Lower lobe of right lung (tissue), 2 donors: ENCODE results near the gene CYB5B. TPM values are rescaled to one million over a fixed set of nuclear protein-coding genes. Genes with fewer than 3 reads are reported as not detected.

Experiments used
- ATAC-seq, 2 donors: fragments of 200-7000 bp; cut with Tn5 transposase; one replicate each; pipeline ENCODE4 v1.9.1; 2020 to 2022; ENCODE audit warnings: mild to moderate bottlenecking in 2 of 2, moderate library complexity in 2 of 2
- DNase-seq: peaks from one replicate; pipeline ENCODE4 v3.0.0-alpha.2; 2020
- H3K27ac ChIP-seq: fragments of 200-600 bp; one replicate; pipeline ENCODE4 v1.8.0; 2022
- H3K27me3 ChIP-seq: fragments of 200-600 bp; one replicate; pipeline ENCODE4 v1.8.0; 2022; ENCODE audit warnings: low read depth
- H3K36me3 ChIP-seq: fragments of 200-600 bp; one replicate; pipeline ENCODE4 v1.8.0; 2022; ENCODE audit warnings: mild to moderate bottlenecking
- H3K4me1 ChIP-seq: fragments of 200-600 bp; one replicate; pipeline ENCODE4 v1.8.0; 2022
- H3K4me3 ChIP-seq: fragments of 200-600 bp; one replicate; pipeline ENCODE4 v1.8.0; 2022; ENCODE audit warnings: mild to moderate bottlenecking
- H3K9me3 ChIP-seq: fragments of 200-600 bp; one replicate; pipeline ENCODE4 v1.8.0; 2022
- intact Hi-C: fragments of 100-400 bp; cut with DNase I; formaldehyde crosslinking; loops from one replicate; pipeline ENCODE4 v1.11.0; 2022
- total RNA-seq: library from RNA; stranded (reverse); fragmentation: NEBNext Ultra II Directional; extraction: Animal tissue kit (Norgen Biotek cat#: 25700); gene quantifications from one replicate; pipeline ENCODE4 v1.2.1, GENCODE V29; 2021
- TF ChIP-seq, protein P1 (sequence below): fragments of 200-600 bp; IDR thresholded peaks from one replicate; pipeline ENCODE4 v1.8.0; 2022; ENCODE audit warnings: antibody characterized with exemption, mild to moderate bottlenecking
- donor health status: DM: no; HTN: yes; CAD: no; lungs with severe emphysema.

Gene CYB5B
- total RNA-seq, 1 donor from 2014 or later = 78.2 TPM

DNA sequence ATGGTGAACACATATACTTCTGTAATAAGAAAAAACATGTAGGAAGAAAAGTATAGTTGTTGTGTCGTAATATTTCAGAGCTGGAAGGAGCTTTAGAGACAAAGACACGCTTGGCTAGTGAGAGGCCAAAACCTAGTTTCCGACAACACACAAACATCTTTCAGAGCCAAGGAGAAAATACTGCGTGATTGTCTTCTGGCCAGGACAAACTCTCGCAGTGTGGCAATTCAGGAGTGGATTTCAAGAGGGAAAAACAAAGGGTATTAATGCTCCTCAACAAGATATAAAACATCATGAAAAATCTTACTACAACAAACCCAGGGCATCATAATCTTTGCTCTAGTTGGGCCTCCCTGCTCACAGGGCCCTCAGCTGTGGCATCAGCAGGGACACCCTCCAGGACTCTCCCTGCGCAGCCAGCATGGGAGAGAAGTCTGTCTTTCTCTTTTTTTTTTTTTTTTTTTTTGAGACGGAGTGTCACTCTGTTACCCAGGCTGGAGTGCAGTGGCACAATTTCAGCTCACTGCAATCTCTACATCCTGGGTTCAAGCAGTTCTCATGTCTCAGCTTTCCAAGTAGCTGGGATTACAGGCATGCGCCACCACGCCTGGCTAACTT, 66.4 kb downstream of the CYB5B start:
- TF ChIP-seq, protein P1, sequence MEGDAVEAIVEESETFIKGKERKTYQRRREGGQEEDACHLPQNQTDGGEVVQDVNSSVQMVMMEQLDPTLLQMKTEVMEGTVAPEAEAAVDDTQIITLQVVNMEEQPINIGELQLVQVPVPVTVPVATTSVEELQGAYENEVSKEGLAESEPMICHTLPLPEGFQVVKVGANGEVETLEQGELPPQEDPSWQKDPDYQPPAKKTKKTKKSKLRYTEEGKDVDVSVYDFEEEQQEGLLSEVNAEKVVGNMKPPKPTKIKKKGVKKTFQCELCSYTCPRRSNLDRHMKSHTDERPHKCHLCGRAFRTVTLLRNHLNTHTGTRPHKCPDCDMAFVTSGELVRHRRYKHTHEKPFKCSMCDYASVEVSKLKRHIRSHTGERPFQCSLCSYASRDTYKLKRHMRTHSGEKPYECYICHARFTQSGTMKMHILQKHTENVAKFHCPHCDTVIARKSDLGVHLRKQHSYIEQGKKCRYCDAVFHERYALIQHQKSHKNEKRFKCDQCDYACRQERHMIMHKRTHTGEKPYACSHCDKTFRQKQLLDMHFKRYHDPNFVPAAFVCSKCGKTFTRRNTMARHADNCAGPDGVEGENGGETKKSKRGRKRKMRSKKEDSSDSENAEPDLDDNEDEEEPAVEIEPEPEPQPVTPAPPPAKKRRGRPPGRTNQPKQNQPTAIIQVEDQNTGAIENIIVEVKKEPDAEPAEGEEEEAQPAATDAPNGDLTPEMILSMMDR = no peak
- Histone ChIP-seq H3K4me1 (no peaks in the 10 kb centered on the region), H3K9me3 (no peaks in the 10 kb centered on the region), H3K27ac (no peak overlapping the region), H3K4me3 (no peak overlapping the region), H3K27me3 (no peaks in the 10 kb centered on the region), H3K36me3 (no peaks in the 10 kb centered on the region)
- intact Hi-C loops = no loop called here
- no peak for ATAC-seq
- DNase-seq = no peak

DNA sequence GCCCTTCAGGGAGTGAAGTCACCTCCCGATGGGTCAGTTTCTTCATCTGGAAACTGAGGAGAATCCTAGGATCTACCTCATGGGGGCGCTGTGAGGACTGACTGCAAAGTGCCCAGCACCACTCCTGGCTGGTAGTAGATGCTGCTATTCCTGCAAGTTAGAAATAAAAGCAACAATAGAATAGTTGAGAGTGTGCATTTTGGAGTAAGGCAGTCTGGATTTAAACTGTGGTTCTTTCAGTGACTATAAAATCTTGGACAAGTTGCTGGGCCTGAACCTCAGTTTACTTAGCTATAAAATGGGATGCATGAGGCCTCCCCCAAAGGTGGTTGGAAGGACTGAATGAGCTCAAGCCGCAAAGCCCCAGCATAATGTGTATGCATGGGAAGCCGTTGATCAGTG, 70.6 kb downstream of the CYB5B start:
- TF ChIP-seq, protein P1 = peak; percentile 34
- H3K4me3 ChIP-seq = no peak overlapping the region
- H3K27me3 ChIP-seq = no peaks in the 10 kb centered on the region
- H3K4me1 ChIP-seq = no peaks in the 10 kb centered on the region
- intact Hi-C loops = no loop called here
- DNase-seq (no peak), ATAC-seq (peak; percentile 74 to 81)
- H3K27ac ChIP-seq = no peak overlapping the region
- H3K9me3 ChIP-seq = no peaks in the 10 kb centered on the region
- no peaks in the 10 kb centered on the region for H3K36me3 ChIP-seq

DNA sequence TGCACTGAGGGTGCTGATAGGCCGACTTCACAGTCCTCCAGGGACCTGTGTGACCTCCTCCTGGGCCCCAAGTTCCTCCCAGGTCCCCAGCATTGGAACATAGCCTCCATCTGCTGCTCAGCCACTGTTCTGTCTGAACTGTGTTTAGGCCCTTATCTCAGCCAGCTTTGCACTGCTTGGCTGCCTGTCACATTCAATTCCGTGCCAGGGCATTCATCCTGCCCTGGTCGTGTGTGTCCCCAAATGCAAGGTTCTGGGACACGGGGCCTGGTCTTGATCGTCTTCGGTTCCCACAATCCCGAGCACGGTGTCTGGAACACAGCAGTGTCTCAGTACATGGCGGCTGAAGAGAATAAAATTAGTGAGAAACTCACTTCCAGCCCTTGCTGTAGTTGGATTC, 71.4 kb downstream of the CYB5B start:
- H3K4me3 ChIP-seq = no peak overlapping the region
- no peaks in the 10 kb centered on the region for H3K4me1 ChIP-seq
- no peaks in the 10 kb centered on the region for H3K27me3 ChIP-seq
- H3K27ac ChIP-seq = no peak overlapping the region
- H3K9me3 ChIP-seq = no peaks in the 10 kb centered on the region
- intact Hi-C loops = no loop called here
- no peak for ATAC-seq
- DNase-seq = no peak
- TF ChIP-seq, protein P1 = no peak
- no peaks in the 10 kb centered on the region for H3K36me3 ChIP-seq

- Histone ChIP-seq H3K27me3 (no peaks in the 10 kb centered on the region), H3K27ac (no peak overlapping the region), H3K4me3 (no peak overlapping the region), H3K9me3 (no peaks in the 10 kb centered on the region), H3K36me3 (no peaks in the 10 kb centered on the region), H3K4me1 (no peaks in the 10 kb centered on the region)
- DNase-seq (no peak), ATAC-seq (no peak)
- TF ChIP-seq, protein P1 = no peak
- intact Hi-C loops = no loop called here
Observed at GRCh38 chr16:69496376-69496775, 72.0 kb downstream of the CYB5B start.

DNA sequence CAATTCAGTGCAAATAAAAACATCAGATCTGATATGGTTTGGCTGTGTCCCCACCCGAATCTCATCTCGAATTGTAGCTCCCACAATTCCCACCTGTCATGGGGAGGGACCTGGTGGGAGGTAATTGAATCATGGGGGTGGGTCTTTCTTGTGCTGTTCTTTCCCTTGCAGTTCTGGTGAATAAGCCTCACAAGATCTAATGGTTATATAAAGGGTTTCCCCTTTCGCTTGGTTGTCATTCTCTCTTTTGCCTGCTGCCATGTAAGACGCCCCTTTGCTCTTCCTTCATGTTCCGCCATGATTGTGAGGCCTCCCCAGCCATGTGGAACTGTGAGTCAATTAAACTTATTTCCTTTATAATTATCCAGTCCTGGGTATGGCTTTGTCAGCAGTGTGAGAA, 72.5 kb downstream of the CYB5B start:
- Histone ChIP-seq H3K27me3 (no peaks in the 10 kb centered on the region), H3K4me1 (no peaks in the 10 kb centered on the region), H3K4me3 (no peak overlapping the region), H3K36me3 (no peaks in the 10 kb centered on the region), H3K27ac (no peak overlapping the region), H3K9me3 (no peaks in the 10 kb centered on the region)
- TF ChIP-seq, protein P1 = no peak
- no peak for DNase-seq
- no peak for ATAC-seq
- intact Hi-C loops = no loop called here
